H9 (cell line): Measurements from ENCODE around the gene HSF2. TPM values are rescaled to one million over a fixed set of nuclear protein-coding genes. Genes with fewer than 3 reads are reported as not detected.

ENCODE experiments used
- DNase-seq: peaks from one replicate; pipeline ENCODE4 v3.0.0-alpha.2; 2017
- H2AFZ ChIP-seq: one replicate; pipeline ENCODE4 v1.6.1; 2013; ENCODE audit warnings: mild to moderate bottlenecking, low read length, control low read depth, moderate library complexity
- H2AK5ac ChIP-seq: 2 replicates; pipeline ENCODE4 v1.6.1; 2013; ENCODE audit warnings: low read length, control low read depth, mixed read lengths; ENCODE audit not compliant: insufficient read length
- H2BK120ac ChIP-seq: one replicate; pipeline ENCODE4 v1.6.1; 2013; ENCODE audit warnings: low read depth, mild to moderate bottlenecking, low read length, control low read depth, inconsistent platforms; ENCODE audit not compliant: poor library complexity, severe bottlenecking
- H2BK12ac ChIP-seq: 2 replicates; pipeline ENCODE4 v1.6.1; 2013; ENCODE audit warnings: low read length, control low read depth, mixed read lengths, low read depth; ENCODE audit not compliant: insufficient read length
- H2BK15ac ChIP-seq: 2 replicates; pipeline ENCODE4 v1.6.1; 2013; ENCODE audit warnings: low read depth, low read length, control low read depth
- H2BK20ac ChIP-seq: one replicate; pipeline ENCODE4 v1.6.1; 2013; ENCODE audit warnings: low read depth, mild to moderate bottlenecking, low read length, control low read depth, inconsistent platforms; ENCODE audit not compliant: poor library complexity, severe bottlenecking
- H2BK5ac ChIP-seq: 2 replicates; pipeline ENCODE4 v1.6.1; 2013; ENCODE audit warnings: low read length, control low read depth, mixed read lengths; ENCODE audit not compliant: insufficient read length
- H3K14ac ChIP-seq: 2 replicates; pipeline ENCODE4 v1.6.1; 2013; ENCODE audit warnings: low read length, control low read depth; ENCODE audit not compliant: insufficient read depth
- H3K18ac ChIP-seq: 2 replicates; pipeline ENCODE4 v1.6.1; 2013; ENCODE audit warnings: low read depth, mild to moderate bottlenecking, mixed read lengths, low read length, control low read depth; ENCODE audit not compliant: insufficient read length
- H3K23ac ChIP-seq: 2 replicates; pipeline ENCODE4 v1.6.1; 2013; ENCODE audit warnings: low read length, control low read depth, mixed read lengths, low read depth; ENCODE audit not compliant: insufficient read length
- H3K23me2 ChIP-seq: 2 replicates; pipeline ENCODE4 v1.6.1; 2013; ENCODE audit warnings: low read depth, mild to moderate bottlenecking, mixed read lengths, low read length, control low read depth; ENCODE audit not compliant: insufficient read length, poor library complexity, severe bottlenecking
- H3K27ac ChIP-seq: 2 replicates; pipeline ENCODE4 v1.5.1; 2013; ENCODE audit warnings: low read length, control low read depth, mixed read lengths, low read depth; ENCODE audit not compliant: insufficient read length
- H3K27me3 ChIP-seq: 2 replicates; pipeline ENCODE4 v1.6.1; 2013; ENCODE audit warnings: low read length, control low read depth, inconsistent platforms; ENCODE audit not compliant: insufficient read depth
- H3K4ac ChIP-seq: 2 replicates; pipeline ENCODE4 v1.6.1; 2013; ENCODE audit warnings: low read depth, mild to moderate bottlenecking, control low read depth, inconsistent platforms, low read length, moderate library complexity
- H3K4me1 ChIP-seq: 2 replicates; pipeline ENCODE4 v1.6.1; 2013; ENCODE audit warnings: low read length, control low read depth, inconsistent platforms; ENCODE audit not compliant: insufficient read depth
- H3K4me2 ChIP-seq: 2 replicates; pipeline ENCODE4 v1.6.1; 2013; ENCODE audit warnings: low read length, control low read depth, mixed read lengths; ENCODE audit not compliant: insufficient read length, insufficient read depth
- H3K56ac ChIP-seq: 2 replicates; pipeline ENCODE4 v1.6.1; 2013; ENCODE audit warnings: low read depth, mild to moderate bottlenecking, mixed read lengths, low read length, control low read depth; ENCODE audit not compliant: insufficient read length
- H3K79me1 ChIP-seq: 2 replicates; pipeline ENCODE4 v1.6.1; 2013; ENCODE audit warnings: low read depth, mild to moderate bottlenecking, moderate library complexity, low read length, control low read depth, inconsistent platforms; ENCODE audit not compliant: insufficient read depth, poor library complexity, severe bottlenecking
- H3K79me2 ChIP-seq: 2 replicates; pipeline ENCODE4 v1.6.1; 2013; ENCODE audit warnings: low read length, control low read depth, inconsistent platforms; ENCODE audit not compliant: insufficient read depth
- H3K9ac ChIP-seq: 2 replicates; pipeline ENCODE4 v1.6.1; 2013; ENCODE audit warnings: low read length, control low read depth, mixed read lengths; ENCODE audit not compliant: insufficient read length; ENCODE audit errors: extremely low read depth
- H3K9me3 ChIP-seq: one replicate; pipeline ENCODE4 v1.6.1; 2013; ENCODE audit warnings: low read depth, low read length, inconsistent platforms; ENCODE audit not compliant: control insufficient read depth
- H3T11ph ChIP-seq: one replicate; pipeline ENCODE4 v1.6.1; 2013; ENCODE audit warnings: mild to moderate bottlenecking, low read length, control low read depth, inconsistent platforms
- H4K20me1 ChIP-seq: one replicate; pipeline ENCODE4 v1.6.1; 2013; ENCODE audit not compliant: control insufficient read depth, insufficient read length, insufficient read depth
- H4K5ac ChIP-seq: 2 replicates; pipeline ENCODE4 v1.6.1; 2013; ENCODE audit warnings: low read depth, mild to moderate bottlenecking, mixed read lengths, low read length, control low read depth; ENCODE audit not compliant: insufficient read length
- H4K8ac ChIP-seq: replicated peaks from 2 replicates; pipeline ENCODE4 v1.6.1; 2013; ENCODE audit warnings: low read length, control low read depth, mixed read lengths, low read depth; ENCODE audit not compliant: insufficient read length
- H4K91ac ChIP-seq: 2 replicates; pipeline ENCODE4 v1.6.1; 2013; ENCODE audit warnings: low read depth, mild to moderate bottlenecking, moderate library complexity, mixed read lengths, low read length, control low read depth; ENCODE audit not compliant: insufficient read length
- H3K27ac Mint-ChIP-seq, 3 experiments: 2 replicates in 2 of 3; 3 replicates in 1 of 3; pipeline ENCODE4 v1.8.0; 2020 to 2021; ENCODE audit warnings: mixed read lengths in 3 of 3, mild to moderate bottlenecking in 1 of 3, moderate library complexity in 1 of 3
- H3K27me3 Mint-ChIP-seq: 2 replicates; pipeline ENCODE4 v1.8.0; 2021; ENCODE audit warnings: low read depth, mild to moderate bottlenecking, moderate library complexity, mixed read lengths
- H3K36me3 Mint-ChIP-seq, 3 experiments: 2 replicates in 2 of 3; 3 replicates in 1 of 3; pipeline ENCODE4 v1.8.0; 2020 to 2021; ENCODE audit warnings: low read depth in 3 of 3, mixed read lengths in 3 of 3; ENCODE audit not compliant: insufficient read depth in 1 of 3
- H3K4me1 Mint-ChIP-seq, 2 experiments: 2 replicates each; pipeline ENCODE4 v1.8.0; 2020; ENCODE audit warnings: mixed read lengths in 2 of 2
- H3K4me3 Mint-ChIP-seq, 2 experiments: 2 replicates in 1 of 2; 3 replicates in 1 of 2; pipeline ENCODE4 v1.8.0; 2020 to 2021; ENCODE audit warnings: mild to moderate bottlenecking in 2 of 2, mixed read lengths in 2 of 2, moderate library complexity in 1 of 2
- H3K9me3 Mint-ChIP-seq, 2 experiments: 2 replicates in 1 of 2; 3 replicates in 1 of 2; pipeline ENCODE4 v1.8.0; 2020; ENCODE audit warnings: mild to moderate bottlenecking in 2 of 2, mixed read lengths in 2 of 2, moderate library complexity in 1 of 2
- WGBS: extraction: QIAGEN DNeasy Blood & Tissue Kit; methylation state at CpG from one replicate; pipeline ENCODE4 v1.1.7; 2013; ENCODE audit warnings: missing lambda C conversion rate, low lambda C conversion rate, mixed read lengths; ENCODE audit not compliant: insufficient read length; ENCODE audit errors: extremely low coverage; 5-methylcytosine and 5-hydroxymethylcytosine counted together
- total RNA-seq: library from RNA; stranded (reverse); gene quantifications from 2 replicates; pipeline ENCODE4 v1.2.1, GENCODE V29; 2021
- TF ChIP-seq, protein P1 (sequence below): fragments of 200-600 bp; sonication (generic); conservative IDR thresholded peaks from 3 replicates; pipeline ENCODE4 v1.8.0; 2021; ENCODE audit warnings: antibody characterized with exemption, mild to moderate bottlenecking

The HSF2 gene
- total RNA-seq, 1 experiment from 2014 or later = 14.6 TPM

DNA sequence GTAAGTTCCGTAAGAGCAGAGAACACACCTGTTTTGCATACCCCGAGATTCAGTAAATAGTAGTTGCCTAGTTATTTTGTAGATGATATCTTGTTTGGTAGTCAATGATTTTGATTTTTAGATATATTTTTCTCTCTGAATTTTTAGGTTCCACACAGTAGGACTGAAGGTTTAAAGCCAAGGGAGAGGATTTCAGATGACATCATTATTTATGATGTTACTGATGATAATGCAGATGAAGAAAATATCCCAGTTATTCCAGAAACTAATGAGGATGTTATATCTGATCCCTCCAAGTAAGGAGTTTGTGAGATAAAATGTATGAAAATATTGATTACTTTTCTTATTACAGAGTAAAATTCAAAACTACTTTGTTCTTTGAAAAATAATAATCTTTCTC lies 22.6 kb downstream of the HSF2 start:
- Mint-ChIP-seq H3K27ac (no peak overlapping the region; a peak in 1 of 7 replicates), H3K36me3 (peaks cover 7 to 51% (median 36%) of the 10 kb centered on the region in 3 experiments; a peak in 6 of 7 replicates), H3K4me3 (no peak overlapping the region), H3K27me3 (no peaks in the 10 kb centered on the region), H3K4me1 (peaks cover 0 to 2% of the 10 kb centered on the region in 2 experiments; a peak in 1 of 4 replicates), H3K9me3 (no peaks in the 10 kb centered on the region)
- WGBS = no CpG with 5 or more reads among the region's 2 CpGs
- Histone ChIP-seq H3K4ac (no peak overlapping the region), H4K8ac (no peak overlapping the region), H2BK20ac (no peak overlapping the region), H3K27ac (no peak overlapping the region), H2BK120ac (no peak overlapping the region), H3K79me1 (no peaks in the 10 kb centered on the region), H3K79me2 (no peaks in the 10 kb centered on the region), H4K20me1 (no peaks in the 10 kb centered on the region), H2BK12ac (no peak overlapping the region), H3K9me3 (no peaks in the 10 kb centered on the region), H3K56ac (no peak overlapping the region), H3K4me2 (no peak overlapping the region), H3K18ac (no peak overlapping the region), H3K14ac (no peak overlapping the region), H2AK5ac (no peak overlapping the region), H4K91ac (no peak overlapping the region), H2BK15ac (no peak overlapping the region), H2BK5ac (no peak overlapping the region), H2AFZ (no peak overlapping the region), H3T11ph (no peak overlapping the region), H4K5ac (no peak overlapping the region), H3K4me1 (no peaks in the 10 kb centered on the region), H3K27me3 (no peaks in the 10 kb centered on the region), H3K23me2 (no peaks in the 10 kb centered on the region), H3K23ac (no peak overlapping the region), H3K9ac (no peak overlapping the region)
- TF ChIP-seq, protein P1, sequence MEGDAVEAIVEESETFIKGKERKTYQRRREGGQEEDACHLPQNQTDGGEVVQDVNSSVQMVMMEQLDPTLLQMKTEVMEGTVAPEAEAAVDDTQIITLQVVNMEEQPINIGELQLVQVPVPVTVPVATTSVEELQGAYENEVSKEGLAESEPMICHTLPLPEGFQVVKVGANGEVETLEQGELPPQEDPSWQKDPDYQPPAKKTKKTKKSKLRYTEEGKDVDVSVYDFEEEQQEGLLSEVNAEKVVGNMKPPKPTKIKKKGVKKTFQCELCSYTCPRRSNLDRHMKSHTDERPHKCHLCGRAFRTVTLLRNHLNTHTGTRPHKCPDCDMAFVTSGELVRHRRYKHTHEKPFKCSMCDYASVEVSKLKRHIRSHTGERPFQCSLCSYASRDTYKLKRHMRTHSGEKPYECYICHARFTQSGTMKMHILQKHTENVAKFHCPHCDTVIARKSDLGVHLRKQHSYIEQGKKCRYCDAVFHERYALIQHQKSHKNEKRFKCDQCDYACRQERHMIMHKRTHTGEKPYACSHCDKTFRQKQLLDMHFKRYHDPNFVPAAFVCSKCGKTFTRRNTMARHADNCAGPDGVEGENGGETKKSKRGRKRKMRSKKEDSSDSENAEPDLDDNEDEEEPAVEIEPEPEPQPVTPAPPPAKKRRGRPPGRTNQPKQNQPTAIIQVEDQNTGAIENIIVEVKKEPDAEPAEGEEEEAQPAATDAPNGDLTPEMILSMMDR = no peak
- no peak for DNase-seq
